Activated naive CD4-positive, alpha-beta T cell treated with anti-CD3 and anti-CD28 coated beads, Interleukin-2, amount 50 U/mL, for 72 hours (primary cell): ENCODE measurements around the gene TRIAP1. TPM values are rescaled to one million over a fixed set of nuclear protein-coding genes. Genes with fewer than 3 reads are reported as not detected.
A peak's percentile ranks its signal among the peaks of the same experiment; 100 is the strongest.

Experiments
- ATAC-seq, 2 donors: fragments of 150-1000 bp; cut with Tn5 transposase; 2 replicates each; pipeline ENCODE4 v1.10.0; 2021; ENCODE audit warnings: mild to moderate bottlenecking in 2 of 2, moderate library complexity in 2 of 2
- DNase-seq, 2 donors: peaks; one replicate each; pipeline ENCODE4 v3.0.0; 2021 to 2022; ENCODE audit warnings: low spot score in 2 of 2
- H3K27ac Mint-ChIP-seq, 2 donors: one replicate each; pipeline ENCODE4 v1.8.0; 2022; ENCODE audit warnings: mild to moderate bottlenecking in 2 of 2, mixed read lengths in 2 of 2
- H3K36me3 Mint-ChIP-seq, 2 donors: one replicate each; pipeline ENCODE4 v1.8.0; 2022; ENCODE audit warnings: mixed read lengths in 2 of 2
- H3K9me3 Mint-ChIP-seq, 2 donors: one replicate each; pipeline ENCODE4 v1.8.0; 2022; ENCODE audit warnings: mixed read lengths in 2 of 2
- total RNA-seq, 2 donors: library from RNA; stranded (reverse); gene quantifications; one replicate each; pipeline ENCODE4 v1.2.3, GENCODE V29; 2022

The TRIAP1 gene
- total RNA-seq, 2 donors from 2014 or later: 33.8 to 49.5 TPM

DNA sequence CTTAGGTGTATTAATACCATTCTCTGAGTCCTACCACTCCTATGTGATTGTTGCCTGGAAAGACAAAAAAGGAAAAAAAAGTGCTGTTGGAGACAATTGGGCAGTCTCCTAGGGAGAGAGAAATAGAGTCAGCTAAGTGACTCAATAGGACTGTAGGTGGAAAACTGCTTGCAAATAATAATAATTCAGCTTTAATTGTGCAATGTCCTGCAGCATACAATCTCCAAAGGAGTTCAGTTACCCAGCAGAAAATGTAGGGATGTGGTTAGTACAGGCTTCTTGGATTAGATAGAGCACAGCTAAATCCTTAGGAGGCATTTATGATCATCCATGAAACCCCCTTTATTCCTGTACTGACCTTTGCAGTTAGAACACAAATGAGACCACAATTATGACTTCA, 26.3 kb upstream of the TRIAP1 start:
- Mint-ChIP-seq H3K9me3 (no peaks in the 10 kb centered on the region), H3K27ac (no peak overlapping the region), H3K36me3 (peaks cover 0 to 11% of the 10 kb centered on the region in 2 donors)
- no peak for ATAC-seq
- DNase-seq: no peak

DNA sequence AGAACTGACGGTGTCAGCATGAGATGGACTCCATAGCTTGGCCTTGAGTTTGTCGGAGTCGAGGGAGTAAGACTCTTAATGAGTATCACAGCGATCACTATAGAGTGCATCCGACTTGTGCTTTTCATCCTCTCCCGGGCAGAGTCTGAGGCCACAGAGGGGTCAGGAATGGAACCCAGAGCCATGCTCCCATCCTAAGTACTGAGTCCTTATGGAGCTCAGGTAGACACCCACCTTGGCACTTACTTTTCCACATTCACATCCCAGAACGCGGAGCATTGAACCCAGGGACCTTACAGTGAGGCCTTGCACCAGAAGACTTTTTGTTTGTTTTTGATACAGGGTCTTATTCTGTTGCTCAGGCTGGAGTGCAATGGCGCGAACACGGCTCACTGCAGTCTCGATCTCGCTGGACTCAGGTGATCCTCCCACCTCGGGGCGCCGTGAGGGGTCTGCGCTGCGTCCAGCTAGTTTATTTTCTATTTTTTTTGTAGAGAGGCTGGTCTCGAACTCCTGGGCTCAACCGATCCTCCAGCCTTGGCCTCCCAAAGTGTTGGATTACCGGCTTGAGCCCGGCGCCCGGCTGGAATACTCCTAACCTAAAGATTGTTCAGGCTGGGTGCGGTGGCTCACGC, 24.1 kb upstream of the TRIAP1 start:
- DNase-seq: no peak
- H3K27ac Mint-ChIP-seq: peak overlapping the region; percentile 79 to 89
- H3K9me3 Mint-ChIP-seq: no peaks in the 10 kb centered on the region
- H3K36me3 Mint-ChIP-seq: peaks cover 4 to 14% of the 10 kb centered on the region in 2 donors
- peak in 1 of 2 donors; percentile 32 for ATAC-seq

DNA sequence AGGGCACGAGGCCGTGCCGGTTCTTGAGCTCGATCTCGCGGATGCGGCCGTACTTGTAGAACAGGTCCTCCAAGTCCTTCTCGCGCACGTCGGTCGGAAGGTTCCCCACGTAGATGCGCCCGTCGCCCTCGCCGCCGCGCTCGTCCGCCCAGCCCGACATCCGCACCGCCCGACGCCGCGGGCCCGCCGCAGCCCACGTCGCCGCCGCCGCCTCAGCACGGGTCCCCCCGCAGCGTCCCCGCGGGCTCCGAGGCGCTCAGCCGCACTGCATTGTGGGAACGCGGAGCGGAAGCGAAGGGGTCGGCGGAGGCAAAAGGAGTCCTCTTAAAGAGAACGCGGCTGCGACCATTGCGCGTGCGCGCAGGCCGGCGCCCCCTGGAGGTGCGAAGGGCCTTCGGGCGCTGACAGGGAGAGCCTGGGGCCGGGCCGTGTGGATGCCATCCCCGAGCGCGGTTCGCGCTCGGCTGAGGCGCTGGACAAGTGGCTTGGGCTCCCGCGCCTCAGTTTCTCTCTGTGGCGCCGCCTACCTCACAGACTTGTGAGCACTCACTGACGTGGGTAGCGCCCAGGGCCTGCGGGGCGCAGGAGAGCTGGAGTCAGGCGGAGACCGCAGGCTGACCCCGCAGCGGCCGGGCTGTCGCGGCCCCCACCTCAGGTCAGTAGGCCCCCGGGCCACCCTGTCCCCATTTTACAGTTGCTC, 23.4 kb upstream of the TRIAP1 start, which contains the start of gene SRSF9:
Gene SRSF9 (minus strand): TSS at position 299 of the 700 bp plus-strand sequence. CDS start 139 bp downstream, at position 160.
- Mint-ChIP-seq H3K27ac (peak within 1 kb of the TSS; percentile 89 to 95), H3K36me3 (peaks cover 6 to 15% of the 10 kb centered on the region in 2 donors), H3K9me3 (no peaks in the 10 kb centered on the region)
- ATAC-seq (peak; percentile 92 to 96), DNase-seq (peak; percentile 97 to 98)

DNA sequence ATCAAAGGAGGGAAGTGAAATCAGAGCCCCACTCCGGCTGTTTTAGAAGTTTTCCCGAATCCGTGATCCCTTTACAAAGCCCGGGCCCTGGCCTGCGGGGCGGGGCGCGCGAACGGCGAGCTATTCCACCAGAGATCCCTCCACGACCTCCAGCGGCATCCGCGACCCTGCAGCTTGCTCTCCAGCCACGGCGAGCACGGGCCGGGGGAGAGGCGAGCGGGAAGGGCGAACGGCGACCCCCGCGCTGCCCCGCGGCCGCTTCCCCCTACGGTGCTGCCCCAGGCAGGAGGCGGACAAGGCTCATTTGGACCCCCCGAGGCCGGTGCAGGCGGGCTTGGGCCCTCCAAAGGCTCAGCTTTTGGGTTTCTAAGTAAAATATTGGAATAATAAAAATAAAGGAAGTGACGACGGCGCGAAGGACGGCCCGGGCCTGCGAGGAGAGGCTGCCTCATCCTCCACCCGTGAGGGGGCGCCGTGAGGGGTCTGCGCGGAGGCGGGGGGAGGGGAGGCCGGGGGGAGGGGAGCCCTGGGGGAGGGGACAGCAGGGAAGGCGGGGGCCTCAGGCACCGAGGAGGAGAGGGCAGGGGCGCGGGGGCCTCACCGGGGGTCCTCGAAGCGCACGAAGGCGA, 22.8 kb upstream of the TRIAP1 start:
- H3K27ac Mint-ChIP-seq: peak overlapping the region; percentile 81 to 89
- ATAC-seq (peak; percentile 19 to 34), DNase-seq (peak; percentile 36 to 61)
- H3K36me3 Mint-ChIP-seq: peaks cover 6 to 21% of the 10 kb centered on the region in 2 donors
- no peaks in the 10 kb centered on the region for H3K9me3 Mint-ChIP-seq

DNA sequence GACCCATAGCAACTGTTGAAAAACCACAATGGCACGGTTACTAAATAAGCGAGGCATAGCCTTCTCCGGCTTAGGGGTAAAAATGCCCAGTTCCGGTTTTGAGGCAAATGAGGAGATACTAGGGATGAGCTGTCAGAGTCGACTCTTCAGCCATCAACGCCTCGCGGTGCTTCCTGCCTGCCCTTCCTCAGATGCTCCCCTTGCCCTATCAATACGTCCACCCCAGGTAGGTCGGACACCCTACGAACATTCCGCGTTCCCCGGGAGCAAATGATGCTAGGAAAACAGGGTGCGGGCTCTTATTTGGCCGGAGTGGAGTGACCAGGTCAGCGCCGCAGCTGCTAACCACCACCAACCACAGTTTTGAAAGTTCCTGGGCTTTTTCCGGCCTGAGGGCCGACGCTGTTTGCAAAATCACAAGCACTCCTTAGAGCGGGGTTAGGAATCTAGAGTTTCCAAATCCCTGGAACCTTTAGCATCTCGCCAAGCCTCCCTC, 22.2 kb upstream of the TRIAP1 start:
- Mint-ChIP-seq H3K9me3 (no peaks in the 10 kb centered on the region), H3K36me3 (peaks cover 6 to 26% of the 10 kb centered on the region in 2 donors), H3K27ac (peak overlapping the region; percentile 89 to 95)
- ATAC-seq: peak in 1 of 2 donors; percentile 34
- peak; percentile 29 to 65 for DNase-seq

DNA sequence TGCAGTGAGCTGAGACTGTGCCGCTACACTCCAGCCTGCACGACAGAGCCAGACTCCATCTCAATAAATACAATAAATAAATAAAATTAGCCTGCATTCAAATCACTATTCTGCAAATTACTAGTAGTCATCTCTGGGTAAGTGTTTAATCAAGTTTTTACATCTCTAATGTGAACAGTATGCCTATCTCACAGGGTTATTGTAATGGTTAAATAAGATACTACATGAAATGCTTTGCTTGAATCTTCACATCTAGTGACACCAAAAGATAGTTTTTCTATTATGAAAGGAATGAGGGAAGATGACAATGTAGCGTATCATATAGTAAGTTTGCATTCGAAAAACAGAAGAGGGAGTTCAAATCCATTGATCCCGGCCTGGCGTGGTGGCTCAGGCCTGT, 21.3 kb upstream of the TRIAP1 start:
- ATAC-seq (no peak), DNase-seq (no peak)
- peak overlapping the region in 1 of 2 donors; percentile 89 for H3K27ac Mint-ChIP-seq
- no peaks in the 10 kb centered on the region for H3K9me3 Mint-ChIP-seq
- H3K36me3 Mint-ChIP-seq: peaks cover 6 to 26% of the 10 kb centered on the region in 2 donors

DNA sequence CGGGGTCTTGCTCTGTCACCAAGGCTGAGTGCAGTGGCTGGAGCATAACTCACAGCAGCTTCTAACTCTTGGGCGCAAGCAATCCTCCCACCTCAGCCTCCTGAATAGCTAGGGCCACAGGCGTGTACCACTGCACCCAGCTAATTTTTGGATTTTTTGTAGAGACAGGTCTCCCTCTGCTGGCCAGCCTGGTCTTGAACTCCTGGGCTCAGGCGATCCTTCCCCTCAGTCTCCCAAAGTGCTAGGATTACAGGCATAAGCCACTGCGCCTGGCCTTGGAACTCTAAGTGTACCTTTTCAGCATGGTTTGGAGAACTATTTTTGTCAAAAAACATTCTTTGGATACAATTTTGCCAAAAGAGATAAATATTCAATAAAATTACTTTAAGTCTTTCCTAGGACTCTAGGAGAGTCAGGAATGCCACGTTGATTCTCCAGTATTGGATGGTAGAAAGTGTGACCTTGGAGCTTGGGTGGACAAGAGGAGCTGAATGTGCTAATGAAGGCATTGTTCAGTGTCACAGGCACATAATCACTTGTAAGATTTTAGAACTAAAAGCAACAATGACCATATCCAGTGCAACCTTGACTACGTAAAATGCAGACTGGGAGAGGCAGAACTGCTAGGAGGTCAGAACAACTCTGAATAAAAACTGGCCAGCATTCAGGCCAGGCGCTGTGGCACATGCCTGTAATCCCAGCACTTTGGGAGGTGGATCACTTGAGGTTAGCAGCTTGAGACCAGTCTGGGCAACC, 20.6 kb upstream of the TRIAP1 start:
- Mint-ChIP-seq H3K27ac (peak overlapping the region; percentile 89 to 96), H3K36me3 (peaks cover 6 to 26% of the 10 kb centered on the region in 2 donors), H3K9me3 (no peaks in the 10 kb centered on the region)
- no peak for ATAC-seq
- DNase-seq: peak in 1 of 2 donors; percentile 38

DNA sequence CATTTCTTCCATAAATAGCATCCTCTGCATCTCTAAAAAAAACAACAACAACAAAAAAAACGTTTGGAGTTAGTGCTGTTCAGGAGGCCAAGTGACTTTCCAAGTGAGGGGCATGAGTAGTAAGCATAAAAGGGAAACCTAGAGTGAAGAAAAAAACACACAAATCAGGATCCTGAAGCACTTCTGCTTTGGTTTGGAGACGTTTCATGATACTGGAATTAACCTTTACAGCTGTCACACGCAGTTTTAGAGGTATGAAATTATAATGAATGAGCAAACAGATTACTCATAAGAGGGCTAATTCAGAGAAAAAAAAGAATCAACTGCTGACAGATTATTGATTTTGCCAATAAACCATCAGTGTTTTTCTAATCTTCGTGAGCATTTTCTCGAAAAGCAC, 19.6 kb upstream of the TRIAP1 start:
- peaks cover 11 to 26% of the 10 kb centered on the region in 2 donors for H3K36me3 Mint-ChIP-seq
- peak overlapping the region in 1 of 2 donors; percentile 96 for H3K27ac Mint-ChIP-seq
- DNase-seq: no peak
- H3K9me3 Mint-ChIP-seq: no peaks in the 10 kb centered on the region
- ATAC-seq: no peak

DNA sequence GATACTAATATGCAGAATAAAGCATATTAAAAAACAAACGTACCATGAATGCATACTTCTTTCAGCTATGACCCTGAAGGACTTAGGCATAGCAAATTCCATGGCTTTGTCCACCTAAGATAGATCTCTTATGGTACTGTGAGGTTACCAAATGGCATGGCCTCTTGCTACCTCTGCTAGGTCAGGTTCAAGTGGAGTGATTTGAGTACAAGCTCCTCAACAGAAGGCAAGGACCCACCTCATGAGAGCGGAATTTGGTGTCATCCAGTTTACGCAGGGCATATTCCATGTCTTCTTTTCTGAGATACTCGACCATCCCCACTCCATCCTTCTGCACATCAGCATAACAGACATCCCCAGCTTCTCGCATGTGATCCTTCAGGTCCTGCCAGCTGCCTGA, 17.5 kb upstream of the TRIAP1 start:
- no peak overlapping the region for H3K27ac Mint-ChIP-seq
- DNase-seq (no peak), ATAC-seq (no peak)
- H3K9me3 Mint-ChIP-seq: no peaks in the 10 kb centered on the region
- H3K36me3 Mint-ChIP-seq: peaks cover 11 to 26% of the 10 kb centered on the region in 2 donors

DNA sequence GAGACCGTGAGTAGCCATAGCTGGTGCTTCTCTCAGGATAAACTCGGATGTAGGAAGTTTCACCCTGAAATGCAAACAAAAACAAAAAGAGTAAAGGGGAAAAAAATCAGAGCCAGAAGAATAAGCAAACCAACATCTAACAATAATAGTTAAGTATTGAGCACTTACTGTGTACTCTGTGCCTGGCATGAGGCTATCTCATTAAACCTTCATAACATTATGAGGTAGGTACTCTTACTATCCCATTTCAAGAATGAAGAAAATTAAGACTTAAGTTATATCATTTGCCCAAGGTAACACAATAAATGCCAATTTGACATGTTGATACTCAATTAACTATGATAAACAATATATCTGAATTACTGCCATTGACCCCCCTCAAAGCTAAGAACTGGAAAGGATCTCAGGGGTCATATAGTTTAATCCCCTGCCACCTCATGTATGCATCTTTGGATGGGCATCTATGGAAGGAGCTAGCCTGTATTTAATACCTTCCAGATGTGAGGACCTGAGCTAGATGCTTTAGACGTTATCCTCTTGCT, 16.0 kb upstream of the TRIAP1 start:
- H3K9me3 Mint-ChIP-seq: no peaks in the 10 kb centered on the region
- DNase-seq (no peak), ATAC-seq (no peak)
- H3K27ac Mint-ChIP-seq: peak overlapping the region in 1 of 2 donors; percentile 83
- peaks cover 11 to 12% of the 10 kb centered on the region in 2 donors for H3K36me3 Mint-ChIP-seq

DNA sequence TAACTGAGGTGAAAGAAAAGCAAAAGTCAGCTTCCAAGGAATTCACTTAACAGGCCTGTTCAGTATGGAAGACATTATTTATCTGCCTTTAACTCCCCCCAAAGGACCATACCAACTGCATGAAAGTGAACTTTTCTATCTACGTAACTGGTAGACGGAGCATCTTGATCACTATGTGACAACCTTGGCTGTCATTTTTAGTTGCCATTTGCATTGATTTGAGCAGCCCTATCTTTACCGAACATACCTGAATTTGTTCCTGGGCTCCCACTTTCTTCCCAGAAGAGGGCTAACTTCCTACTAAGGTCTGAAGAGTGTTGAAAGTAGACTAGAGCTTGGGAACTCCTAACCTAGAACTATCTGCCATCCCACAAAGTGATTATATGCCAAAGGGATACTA, 14.0 kb upstream of the TRIAP1 start:
- Mint-ChIP-seq H3K9me3 (no peaks in the 10 kb centered on the region), H3K36me3 (peaks cover 6 to 12% of the 10 kb centered on the region in 2 donors)

DNA sequence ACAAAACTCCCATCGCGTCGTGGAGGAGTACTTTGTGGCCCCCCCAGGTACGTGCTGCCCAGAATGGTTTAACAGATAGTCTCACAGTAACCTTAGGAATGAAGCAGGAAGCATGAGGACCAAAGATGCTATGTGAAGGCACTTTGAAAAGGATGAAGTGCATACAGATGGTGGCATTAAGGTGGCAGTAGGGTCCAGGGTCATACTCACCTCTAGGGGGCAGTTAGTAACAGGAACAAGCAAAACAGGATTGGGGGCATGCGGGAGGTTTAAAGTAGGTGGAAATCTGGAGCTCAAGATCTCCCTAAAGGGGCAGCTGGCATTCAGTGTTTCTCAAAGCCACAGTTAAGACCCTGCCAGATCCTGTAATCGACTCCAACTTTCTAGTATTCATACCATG, 10.9 kb upstream of the TRIAP1 start:
- H3K36me3 Mint-ChIP-seq: peaks cover 0 to 5% of the 10 kb centered on the region in 2 donors
- H3K27ac Mint-ChIP-seq: peak overlapping the region; percentile 66 to 73
- no peaks in the 10 kb centered on the region for H3K9me3 Mint-ChIP-seq
- ATAC-seq (peak in 1 of 2 donors; percentile 25), DNase-seq (no peak)

More for the DNA sequence above, 14.0 kb upstream of the TRIAP1 start:
- H3K27ac Mint-ChIP-seq: peak overlapping the region in 1 of 2 donors; percentile 19
- ATAC-seq: no peak
- no peak for DNase-seq

DNA sequence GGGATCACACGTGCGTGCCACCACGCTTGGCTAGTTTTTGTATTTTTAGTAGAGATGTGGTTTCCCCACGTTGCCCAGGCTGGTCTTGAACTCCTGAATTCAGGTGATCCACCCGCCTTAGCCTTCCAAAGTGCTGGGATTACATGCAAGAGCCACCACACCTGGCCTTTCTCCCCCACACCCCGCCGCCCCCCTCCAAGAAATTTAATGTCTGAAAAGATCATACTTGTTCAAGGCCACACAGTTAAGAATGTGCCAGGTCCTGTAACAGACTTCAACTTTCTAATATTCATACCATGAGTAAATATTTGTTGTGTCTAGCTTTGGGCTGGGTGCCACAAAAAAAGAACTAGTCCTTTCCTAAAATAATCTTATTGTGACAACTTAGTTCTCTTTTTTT, 9.1 kb upstream of the TRIAP1 start:
- H3K27ac Mint-ChIP-seq: peak overlapping the region; percentile 56 to 61
- no peak for DNase-seq

DNA sequence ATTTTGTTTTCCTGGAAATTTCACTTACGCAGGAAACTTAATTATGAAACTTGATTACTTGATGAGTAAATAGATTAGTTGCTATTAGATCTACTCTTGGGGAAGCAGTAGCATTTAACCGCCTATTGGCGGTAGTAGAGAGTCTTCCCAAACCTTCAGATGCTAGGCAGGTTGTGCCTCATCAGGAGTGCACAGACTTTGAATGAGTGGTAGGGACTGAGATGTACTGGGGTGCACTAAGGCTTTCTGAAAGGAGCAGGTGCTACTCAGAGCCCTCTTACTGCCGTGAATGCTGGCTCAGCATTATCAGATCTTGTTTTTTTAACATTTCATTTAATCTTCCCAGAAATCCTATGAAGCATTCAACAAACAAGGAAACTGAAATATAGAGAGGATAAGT, 7.8 kb upstream of the TRIAP1 start:
- Mint-ChIP-seq H3K9me3 (no peaks in the 10 kb centered on the region), H3K27ac (no peak overlapping the region), H3K36me3 (peaks cover 0 to 5% of the 10 kb centered on the region in 2 donors)
- ATAC-seq: peak; percentile 70 to 78
- DNase-seq: no peak

More for the DNA sequence above, 9.1 kb upstream of the TRIAP1 start:
- Mint-ChIP-seq H3K9me3 (no peaks in the 10 kb centered on the region), H3K36me3 (peaks cover 0 to 5% of the 10 kb centered on the region in 2 donors)
- no peak for ATAC-seq

DNA sequence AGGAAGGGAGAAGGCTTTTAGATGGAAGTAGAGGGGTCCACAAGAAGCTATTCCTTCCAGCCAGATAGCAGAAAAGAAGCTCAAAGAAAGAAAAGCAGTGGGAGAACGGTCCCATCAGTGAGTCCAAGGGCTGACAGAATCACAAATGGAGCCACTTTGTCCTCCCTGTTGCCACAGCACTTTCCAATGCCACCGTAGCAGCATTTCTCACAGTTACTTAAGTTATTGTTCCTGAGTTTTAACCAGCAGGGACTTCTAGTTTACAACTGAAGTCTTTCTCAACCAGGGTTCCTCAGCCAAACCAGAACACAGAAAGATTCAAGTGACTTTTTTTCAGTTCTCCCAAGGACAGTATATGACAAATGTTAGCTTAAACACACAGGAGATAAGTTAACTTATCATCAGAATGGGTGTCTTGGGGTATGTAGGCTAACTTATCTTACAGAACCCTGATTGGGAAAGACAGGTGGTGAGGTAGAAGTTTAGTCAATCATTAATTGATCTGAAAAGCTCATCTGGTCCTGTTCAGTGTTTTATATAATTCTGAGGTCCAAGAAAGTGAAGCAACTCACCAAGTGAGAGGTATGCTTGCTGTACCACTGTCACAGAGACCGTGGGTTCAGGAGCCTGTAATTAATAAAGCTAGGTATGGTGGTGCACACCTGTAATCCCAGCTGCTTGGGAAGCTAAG, 7.0 kb upstream of the TRIAP1 start:
- H3K27ac Mint-ChIP-seq: peak overlapping the region in 1 of 2 donors; percentile 29
- DNase-seq: no peak
- ATAC-seq: no peak
- peaks cover 0 to 5% of the 10 kb centered on the region in 2 donors for H3K36me3 Mint-ChIP-seq
- H3K9me3 Mint-ChIP-seq: no peaks in the 10 kb centered on the region
